ENCODE measurements around the gene PCBP3. TPM values are rescaled to one million over a fixed set of nuclear protein-coding genes. Genes with fewer than 3 reads are reported as not detected.

PCBP3 gene
- total and polyA plus RNA-seq, 2 donors from 2014 or later = 2.3 to 5.4 TPM

DNA sequence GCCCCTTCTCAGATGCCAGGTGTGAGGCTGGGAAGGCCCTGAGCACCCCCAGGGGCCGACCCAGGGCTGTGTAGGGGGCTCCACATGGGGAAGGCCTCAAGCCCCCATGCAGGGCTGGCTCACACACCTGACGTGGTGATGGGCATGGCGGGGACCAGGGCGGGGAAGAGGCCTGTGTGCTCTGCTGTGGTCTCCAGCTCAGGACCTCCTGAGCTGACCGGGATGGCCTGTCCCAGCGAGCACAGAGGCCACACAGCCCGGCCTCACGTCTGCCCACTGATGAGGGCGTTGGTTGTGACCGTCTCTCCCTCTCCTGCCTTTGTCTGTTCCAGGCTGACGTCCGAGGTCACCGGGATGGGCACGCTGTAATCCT is 297.8 kb downstream of the PCBP3 start:
- no peak for FAIRE-seq
- intact Hi-C loops (cut with DNase I) = no loop called here
- no peaks in the 10 kb centered on the region for H3K36me3 ChIP-seq (ENCODE audit: control insufficient read depth in 2 of 3, insufficient read depth in 3 of 3, low read length in 3 of 3)
- no peak overlapping the region for H3K4me3 ChIP-seq (ENCODE audit: low read length in 3 of 3)
- peaks cover 0 to 5% (median 0%) of the 10 kb centered on the region in 3 donors for H3K9me3 ChIP-seq (ENCODE audit: control insufficient read depth in 2 of 3, insufficient read depth in 1 of 3, low read length in 3 of 3)
- H3K4me1 ChIP-seq (ENCODE audit: control insufficient read depth in 2 of 3, insufficient read depth in 2 of 3, low read depth in 1 of 3, low read length in 3 of 3) = no peaks in the 10 kb centered on the region
- TF ChIP-seq, protein P1, sequence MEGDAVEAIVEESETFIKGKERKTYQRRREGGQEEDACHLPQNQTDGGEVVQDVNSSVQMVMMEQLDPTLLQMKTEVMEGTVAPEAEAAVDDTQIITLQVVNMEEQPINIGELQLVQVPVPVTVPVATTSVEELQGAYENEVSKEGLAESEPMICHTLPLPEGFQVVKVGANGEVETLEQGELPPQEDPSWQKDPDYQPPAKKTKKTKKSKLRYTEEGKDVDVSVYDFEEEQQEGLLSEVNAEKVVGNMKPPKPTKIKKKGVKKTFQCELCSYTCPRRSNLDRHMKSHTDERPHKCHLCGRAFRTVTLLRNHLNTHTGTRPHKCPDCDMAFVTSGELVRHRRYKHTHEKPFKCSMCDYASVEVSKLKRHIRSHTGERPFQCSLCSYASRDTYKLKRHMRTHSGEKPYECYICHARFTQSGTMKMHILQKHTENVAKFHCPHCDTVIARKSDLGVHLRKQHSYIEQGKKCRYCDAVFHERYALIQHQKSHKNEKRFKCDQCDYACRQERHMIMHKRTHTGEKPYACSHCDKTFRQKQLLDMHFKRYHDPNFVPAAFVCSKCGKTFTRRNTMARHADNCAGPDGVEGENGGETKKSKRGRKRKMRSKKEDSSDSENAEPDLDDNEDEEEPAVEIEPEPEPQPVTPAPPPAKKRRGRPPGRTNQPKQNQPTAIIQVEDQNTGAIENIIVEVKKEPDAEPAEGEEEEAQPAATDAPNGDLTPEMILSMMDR (IDR thresholded peaks at IDR 0.05; ENCODE audit: borderline replicate concordance, extremely low read depth, insufficient read depth) = no peak
- H3K27ac ChIP-seq (ENCODE audit: low read depth in 2 of 2, low read length in 2 of 2) = no peak overlapping the region
- H3K27me3 ChIP-seq (ENCODE audit: control insufficient read depth, insufficient read depth, low read length) = no peaks in the 10 kb centered on the region
- peak in 1 of 5 donors; percentile 46 for DNase-seq
- no peak overlapping the region for H3K9ac ChIP-seq (ENCODE audit: low read length in 3 of 3)

GRCh38 chr21:45941717-45942546 is 298.4 kb downstream of the PCBP3 start:
- no peaks in the 10 kb centered on the region for H3K36me3 ChIP-seq (ENCODE audit: control insufficient read depth in 2 of 3, insufficient read depth in 3 of 3, low read length in 3 of 3)
- H3K4me3 ChIP-seq (ENCODE audit: low read length in 3 of 3) = no peak overlapping the region
- FAIRE-seq (no peak), DNase-seq (peak in 1 of 5 donors; percentile 26)
- no peak overlapping the region for H3K27ac ChIP-seq (ENCODE audit: low read depth in 2 of 2, low read length in 2 of 2)
- intact Hi-C loops (cut with DNase I) = no loop called here
- no peak overlapping the region for H3K9ac ChIP-seq (ENCODE audit: low read length in 3 of 3)
- TF ChIP-seq, protein P1 (IDR thresholded peaks at IDR 0.05; ENCODE audit: borderline replicate concordance, extremely low read depth, insufficient read depth) = no peak
- no peaks in the 10 kb centered on the region for H3K27me3 ChIP-seq (ENCODE audit: control insufficient read depth, insufficient read depth, low read length)
- no peaks in the 10 kb centered on the region for H3K9me3 ChIP-seq (ENCODE audit: control insufficient read depth in 2 of 3, insufficient read depth in 1 of 3, low read length in 3 of 3)
- no peaks in the 10 kb centered on the region for H3K4me1 ChIP-seq (ENCODE audit: control insufficient read depth in 2 of 3, insufficient read depth in 2 of 3, low read depth in 1 of 3, low read length in 3 of 3)

DNA sequence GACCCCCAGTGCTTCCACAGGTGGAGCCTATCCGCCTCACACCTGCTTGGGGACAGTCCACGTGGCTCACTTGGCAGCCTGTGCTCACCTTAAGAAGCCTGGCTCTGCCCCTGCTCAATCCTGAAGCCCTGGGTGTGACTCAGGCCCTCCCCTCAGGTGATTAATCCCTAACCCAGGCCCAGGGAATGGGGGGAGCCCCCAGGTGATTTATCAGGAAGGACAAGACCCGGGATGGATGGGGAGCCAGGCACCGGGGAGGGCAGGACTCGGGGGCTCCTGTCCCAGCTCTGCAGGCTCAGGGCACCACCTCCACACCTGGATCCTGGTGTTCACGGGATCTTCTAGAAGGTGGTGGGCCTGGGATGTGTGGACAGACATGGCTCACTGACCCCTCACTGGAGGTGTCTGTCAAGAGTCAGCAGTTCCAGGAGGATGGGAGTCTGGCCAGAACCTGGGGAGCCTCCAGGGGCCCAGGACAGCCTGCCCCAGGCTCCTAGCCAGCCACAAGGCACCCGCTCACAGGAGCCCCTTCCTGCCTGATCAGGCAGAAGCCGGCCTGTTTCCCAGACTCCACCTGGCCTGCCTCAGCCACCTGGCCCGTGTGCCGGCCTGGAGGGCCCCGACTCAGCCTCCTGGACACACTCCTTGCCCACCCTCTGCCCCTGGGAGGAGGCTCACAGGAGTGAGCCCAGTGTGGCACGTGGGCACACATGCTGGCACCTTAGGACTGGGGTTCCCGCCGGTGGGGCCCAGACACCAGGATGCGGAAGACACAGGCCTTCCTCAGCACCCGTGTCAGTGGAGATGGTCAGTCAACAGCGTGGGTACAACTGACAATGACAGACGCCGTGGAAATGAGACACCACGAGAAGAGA is 299.5 kb downstream of the PCBP3 start:
- DNase-seq (no peak), FAIRE-seq (no peak)
- intact Hi-C loops (cut with DNase I) = no loop called here
- Histone ChIP-seq H3K36me3 (ENCODE audit: control insufficient read depth in 2 of 3, insufficient read depth in 3 of 3, low read length in 3 of 3) (no peaks in the 10 kb centered on the region), H3K4me3 (ENCODE audit: low read length in 3 of 3) (no peak overlapping the region), H3K27ac (ENCODE audit: low read depth in 2 of 2, low read length in 2 of 2) (no peak overlapping the region), H3K27me3 (ENCODE audit: control insufficient read depth, insufficient read depth, low read length) (no peaks in the 10 kb centered on the region), H3K4me1 (ENCODE audit: control insufficient read depth in 2 of 3, insufficient read depth in 2 of 3, low read depth in 1 of 3, low read length in 3 of 3) (no peaks in the 10 kb centered on the region), H3K9ac (ENCODE audit: low read length in 3 of 3) (no peak overlapping the region), H3K9me3 (ENCODE audit: control insufficient read depth in 2 of 3, insufficient read depth in 1 of 3, low read length in 3 of 3) (no peaks in the 10 kb centered on the region)
- TF ChIP-seq, protein P1 (IDR thresholded peaks at IDR 0.05; ENCODE audit: borderline replicate concordance, extremely low read depth, insufficient read depth) = no peak

Data from kidney (tissue), 14 donors.